Measurements from ENCODE around the gene PDZD7. TPM values are rescaled to one million over a fixed set of nuclear protein-coding genes. Genes with fewer than 3 reads are reported as not detected.
"Not testable (repeated sequence)": the region's sequence is repeated elsewhere in the genome, so short reads cannot be mapped to it uniquely, and the experiment has no call there.

Gene PDZD7
- total RNA-seq, 2 donors from 2014 or later = 0.12 to 0.44 TPM

DNA sequence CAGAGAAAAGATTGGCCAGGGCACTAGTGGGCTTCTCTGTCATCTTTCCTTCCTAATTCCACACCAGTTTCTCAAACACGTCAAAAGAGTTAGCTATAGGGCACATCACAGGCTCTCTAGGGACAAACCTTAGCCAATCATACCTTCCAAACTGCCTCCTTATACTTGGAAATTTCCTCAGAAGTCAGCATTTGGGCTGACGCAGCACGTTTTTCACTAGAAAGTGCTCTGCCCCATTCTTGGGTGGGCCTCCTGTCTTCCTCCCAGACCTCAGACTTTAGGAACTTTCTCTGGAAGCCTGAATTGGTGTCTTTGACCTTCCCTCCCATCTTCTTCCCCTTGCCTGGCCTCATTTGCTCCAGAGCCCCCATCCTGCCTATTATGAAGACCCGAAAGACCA, 11.2 kb upstream of the PDZD7 start:
- Mint-ChIP-seq H3K27me3 (ENCODE audit: low read depth) (peaks cover 12% of the 10 kb centered on the region), H3K36me3 (ENCODE audit: insufficient read depth in 2 of 2) (no peaks in the 10 kb centered on the region), H3K27ac (peak overlapping the region; percentile 40), H3K4me3 (peak overlapping the region; percentile 89 to 98), H3K9me3 (no peaks in the 10 kb centered on the region), H3K4me1 (ENCODE audit: low read depth) (peaks cover 20% of the 10 kb centered on the region)
- ATAC-seq (replicated peaks in 1 of 2) (no peak), DNase-seq (no peak)

- Mint-ChIP-seq H3K27me3 (ENCODE audit: low read depth) (peaks cover 4% of the 10 kb centered on the region), H3K27ac (no peak overlapping the region), H3K9me3 (no peaks in the 10 kb centered on the region), H3K4me1 (ENCODE audit: low read depth) (peaks cover 20% of the 10 kb centered on the region), H3K4me3 (no peak overlapping the region), H3K36me3 (ENCODE audit: insufficient read depth in 2 of 2) (no peaks in the 10 kb centered on the region)
- DNase-seq (peak; percentile 74 to 77), ATAC-seq (replicated peaks in 1 of 2) (peak; percentile 72 to 79)
Measured at GRCh38 chr10:101041252-101041761, 10.4 kb upstream of the PDZD7 start.

DNA sequence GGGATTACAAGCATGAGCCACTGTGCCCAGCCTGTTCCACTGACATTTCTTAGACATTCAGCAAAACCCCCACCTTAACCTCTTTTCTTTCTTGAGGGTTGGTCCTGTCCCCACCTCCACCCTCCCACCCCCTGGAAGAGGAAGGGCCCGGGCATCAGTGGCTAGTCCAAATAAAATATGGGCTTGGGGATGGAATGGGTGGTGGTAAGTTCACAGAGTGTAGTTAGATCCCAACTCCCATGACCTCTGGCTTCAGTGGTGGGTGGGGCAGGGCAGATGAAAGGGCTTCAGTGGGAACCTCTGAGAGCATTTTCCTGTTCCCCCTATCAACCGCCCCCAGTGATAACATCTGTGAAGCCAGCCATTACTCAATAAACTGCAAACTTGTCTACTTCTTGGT, 9.9 kb upstream of the PDZD7 start:
- Mint-ChIP-seq H3K9me3 (no peaks in the 10 kb centered on the region), H3K4me1 (ENCODE audit: low read depth) (peaks cover 20% of the 10 kb centered on the region), H3K36me3 (ENCODE audit: insufficient read depth in 2 of 2) (no peaks in the 10 kb centered on the region), H3K4me3 (no peak overlapping the region), H3K27ac (no peak overlapping the region), H3K27me3 (ENCODE audit: low read depth) (no peaks in the 10 kb centered on the region)
- ATAC-seq (replicated peaks in 1 of 2) (no peak), DNase-seq (no peak)

DNA sequence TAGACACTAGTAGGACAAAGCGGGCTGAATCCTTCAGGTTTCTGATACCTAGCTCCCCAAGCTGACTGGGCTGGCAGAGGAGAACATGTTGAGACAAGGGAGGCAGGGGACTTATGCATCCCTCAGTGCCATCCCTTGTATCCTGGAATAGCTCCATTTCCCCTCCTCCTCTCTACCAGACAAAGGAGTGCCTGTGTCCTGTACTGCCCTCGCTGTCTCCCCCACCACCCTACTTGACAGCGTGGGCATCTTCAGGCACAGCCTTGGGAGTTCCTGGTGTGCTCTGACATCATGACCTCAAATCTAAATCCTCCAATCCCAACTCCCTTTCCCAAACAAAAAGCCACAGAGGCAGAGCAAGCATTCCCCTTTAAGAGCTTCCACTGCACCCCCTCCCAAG, 9.1 kb upstream of the PDZD7 start:
- H3K27me3 Mint-ChIP-seq (ENCODE audit: low read depth) = no peaks in the 10 kb centered on the region
- no peaks in the 10 kb centered on the region for H3K9me3 Mint-ChIP-seq
- DNase-seq = no peak
- no peaks in the 10 kb centered on the region for H3K36me3 Mint-ChIP-seq (ENCODE audit: insufficient read depth in 2 of 2)
- peaks cover 20% of the 10 kb centered on the region for H3K4me1 Mint-ChIP-seq (ENCODE audit: low read depth)
- no peak overlapping the region for H3K27ac Mint-ChIP-seq
- no peak for ATAC-seq (replicated peaks in 1 of 2)
- H3K4me3 Mint-ChIP-seq = no peak overlapping the region

GRCh38 chr10:101038484-101038883, 7.6 kb upstream of the PDZD7 start:
- Mint-ChIP-seq H3K9me3 (no peaks in the 10 kb centered on the region), H3K4me3 (no peak overlapping the region), H3K36me3 (ENCODE audit: insufficient read depth in 2 of 2) (no peaks in the 10 kb centered on the region), H3K27ac (no peak overlapping the region), H3K4me1 (ENCODE audit: low read depth) (peaks cover 19% of the 10 kb centered on the region), H3K27me3 (ENCODE audit: low read depth) (no peaks in the 10 kb centered on the region)
- DNase-seq (no peak), ATAC-seq (replicated peaks in 1 of 2) (no peak)

GRCh38 chr10:101036726-101037125, 5.8 kb upstream of the PDZD7 start:
- Mint-ChIP-seq H3K36me3 (ENCODE audit: insufficient read depth in 2 of 2) (no peaks in the 10 kb centered on the region), H3K27ac (no peak overlapping the region), H3K9me3 (no peaks in the 10 kb centered on the region), H3K4me1 (ENCODE audit: low read depth) (peaks cover 15% of the 10 kb centered on the region), H3K4me3 (no peak overlapping the region), H3K27me3 (ENCODE audit: low read depth) (no peaks in the 10 kb centered on the region)
- ATAC-seq (replicated peaks in 1 of 2) = no peak
- DNase-seq = no peak

- Mint-ChIP-seq H3K9me3 (no peaks in the 10 kb centered on the region), H3K4me1 (ENCODE audit: low read depth) (peaks cover 18% of the 10 kb centered on the region), H3K27me3 (ENCODE audit: low read depth) (no peaks in the 10 kb centered on the region), H3K4me3 (no peak overlapping the region), H3K36me3 (ENCODE audit: insufficient read depth in 2 of 2) (no peaks in the 10 kb centered on the region), H3K27ac (no peak overlapping the region)
- no peak for ATAC-seq (replicated peaks in 1 of 2)
- DNase-seq = no peak
Measured at GRCh38 chr10:101035916-101036702, 5.2 kb upstream of the PDZD7 start.

DNA sequence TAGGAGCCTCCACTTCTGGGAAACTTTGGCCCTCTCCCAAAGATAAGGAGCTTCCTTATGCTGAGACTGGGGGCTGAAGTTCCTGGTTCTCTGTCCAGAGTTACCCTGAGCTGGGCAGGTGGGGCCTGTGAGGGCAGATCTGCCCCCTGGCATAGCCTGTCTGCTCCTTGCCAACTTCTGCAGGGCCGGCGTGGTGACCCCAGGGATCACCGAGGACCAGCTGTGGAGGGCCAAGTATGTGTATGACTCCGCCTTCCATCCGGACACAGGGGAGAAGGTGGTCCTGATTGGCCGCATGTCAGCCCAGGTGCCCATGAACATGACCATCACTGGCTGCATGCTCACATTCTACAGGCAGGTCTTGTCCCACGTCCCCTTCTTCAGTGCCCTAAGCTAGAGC, 4.4 kb upstream of the PDZD7 start:
- Mint-ChIP-seq H3K4me3 (no peak overlapping the region), H3K4me1 (ENCODE audit: low read depth) (peaks cover 18% of the 10 kb centered on the region), H3K27ac (no peak overlapping the region), H3K27me3 (ENCODE audit: low read depth) (no peaks in the 10 kb centered on the region), H3K36me3 (ENCODE audit: insufficient read depth in 2 of 2) (no peaks in the 10 kb centered on the region), H3K9me3 (no peaks in the 10 kb centered on the region)
- no peak for DNase-seq
- ATAC-seq (replicated peaks in 1 of 2) = no peak

GRCh38 chr10:101034404-101034803, 3.5 kb upstream of the PDZD7 start:
- H3K4me1 Mint-ChIP-seq (ENCODE audit: low read depth) = peaks cover 18% of the 10 kb centered on the region
- not testable (repeated sequence) for H3K27ac Mint-ChIP-seq; H3K4me3 Mint-ChIP-seq; DNase-seq; H3K9me3 Mint-ChIP-seq; H3K36me3 Mint-ChIP-seq (ENCODE audit: insufficient read depth in 2 of 2); ATAC-seq (replicated peaks in 1 of 2); H3K27me3 Mint-ChIP-seq (ENCODE audit: low read depth)

GRCh38 chr10:101033276-101033675, 2.3 kb upstream of the PDZD7 start:
- H3K4me3 Mint-ChIP-seq = peak overlapping the region; percentile 20 to 56
- no peaks in the 10 kb centered on the region for H3K36me3 Mint-ChIP-seq (ENCODE audit: insufficient read depth in 2 of 2)
- DNase-seq (no peak), ATAC-seq (replicated peaks in 1 of 2) (no peak)
- H3K27me3 Mint-ChIP-seq (ENCODE audit: low read depth) = peaks cover 7% of the 10 kb centered on the region
- peaks cover 18% of the 10 kb centered on the region for H3K4me1 Mint-ChIP-seq (ENCODE audit: low read depth)
- H3K9me3 Mint-ChIP-seq = no peaks in the 10 kb centered on the region
- no peak overlapping the region for H3K27ac Mint-ChIP-seq

DNA sequence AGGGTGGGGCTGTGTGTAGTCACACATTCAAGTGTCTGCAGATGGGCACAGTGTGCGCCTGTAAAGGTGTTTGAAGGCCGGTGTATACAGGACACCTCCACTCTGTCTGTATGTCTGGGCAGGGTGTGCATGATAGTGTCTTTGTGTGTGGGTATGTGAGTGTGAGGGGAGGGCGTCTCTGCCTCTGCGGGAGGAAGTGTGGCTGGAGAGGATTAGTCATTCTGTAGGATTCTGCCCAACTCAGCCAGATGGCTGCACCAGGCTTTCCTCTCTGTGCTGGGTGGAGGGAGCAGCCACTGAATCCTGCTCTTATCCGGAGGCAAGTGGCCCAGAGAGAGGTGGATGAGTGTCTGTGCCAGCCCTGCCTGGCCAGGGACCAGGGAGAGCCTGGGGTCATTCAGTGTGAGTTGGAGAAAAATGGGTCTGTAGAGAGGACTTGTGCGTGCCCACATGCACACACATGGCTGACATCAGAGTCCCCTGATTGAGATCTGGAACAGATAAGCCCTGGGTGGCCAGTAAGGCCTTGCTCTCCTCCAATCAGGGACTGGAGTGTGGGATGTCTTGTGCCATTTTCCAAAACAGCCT, 1.8 kb upstream of the PDZD7 start:
- no peaks in the 10 kb centered on the region for H3K9me3 Mint-ChIP-seq
- no peaks in the 10 kb centered on the region for H3K36me3 Mint-ChIP-seq (ENCODE audit: insufficient read depth in 2 of 2)
- peaks cover 7% of the 10 kb centered on the region for H3K27me3 Mint-ChIP-seq (ENCODE audit: low read depth)
- H3K4me3 Mint-ChIP-seq = peak overlapping the region; percentile 84 to 91
- DNase-seq (peak; percentile 56 to 68), ATAC-seq (replicated peaks in 1 of 2) (peak; percentile 62 to 70)
- peaks cover 18% of the 10 kb centered on the region for H3K4me1 Mint-ChIP-seq (ENCODE audit: low read depth)
- H3K27ac Mint-ChIP-seq = peak overlapping the region; percentile 3

GRCh38 chr10:101031796-101032636, 1.1 kb upstream of the PDZD7 start:
- H3K4me3 Mint-ChIP-seq = peak overlapping the region; percentile 84 to 91
- peaks cover 18% of the 10 kb centered on the region for H3K4me1 Mint-ChIP-seq (ENCODE audit: low read depth)
- H3K9me3 Mint-ChIP-seq = no peaks in the 10 kb centered on the region
- ATAC-seq (replicated peaks in 1 of 2) (peak; percentile 46 to 61), DNase-seq (peak; percentile 68 to 69)
- no peaks in the 10 kb centered on the region for H3K36me3 Mint-ChIP-seq (ENCODE audit: insufficient read depth in 2 of 2)
- peaks cover 7% of the 10 kb centered on the region for H3K27me3 Mint-ChIP-seq (ENCODE audit: low read depth)
- H3K27ac Mint-ChIP-seq = peak overlapping the region; percentile 38
